ENCODE measurements around the gene SKI. TPM values are rescaled to one million over a fixed set of nuclear protein-coding genes. Genes with fewer than 3 reads are reported as not detected.

SKI gene
- polyA plus RNA-seq, 3 donors, result 0.20 to 6.6 (median 0.25) TPM

DNA sequence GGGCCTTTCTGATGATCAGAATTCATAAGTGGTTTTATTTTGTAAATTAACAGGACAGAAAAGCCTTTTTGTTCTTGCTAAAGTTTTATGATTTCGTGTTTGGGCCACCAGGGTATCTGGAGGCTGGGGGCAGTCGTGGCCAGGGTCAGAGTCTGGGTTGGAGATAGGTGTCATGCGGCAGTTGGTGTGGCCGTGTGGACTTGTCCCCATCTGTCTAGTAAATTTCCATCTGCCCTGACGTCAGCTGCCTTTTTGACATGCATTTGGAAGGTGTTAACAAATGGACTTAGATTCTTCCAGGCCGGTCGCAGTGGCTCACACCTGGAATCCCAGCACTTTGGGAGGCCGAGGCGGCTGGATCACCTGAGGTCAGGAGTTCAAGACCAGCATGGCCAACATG is 56.8 kb downstream of the SKI start:
- Histone ChIP-seq H3K79me2 (ENCODE audit: insufficient read depth, low read length) (peaks cover 21% of the 10 kb centered on the region), H4K20me1 (ENCODE audit: insufficient read depth, low read length) (peaks cover 83% of the 10 kb centered on the region), H3K36me3 (replicated peaks in 1 of 2; ENCODE audit: control insufficient read depth in 1 of 2, insufficient read depth in 2 of 2, low read length in 2 of 2) (no peaks in the 10 kb centered on the region), H2AFZ (ENCODE audit: insufficient read depth, low read depth, low read length, poor library complexity, severe bottlenecking) (no peak overlapping the region), H3K4me3 (replicated peaks in 1 of 3; ENCODE audit: low read depth in 2 of 3, low read length in 3 of 3) (no peak overlapping the region), H3K4me2 (replicated peaks; ENCODE audit: extremely low read depth, low read length, poor library complexity, severe bottlenecking) (no peak overlapping the region), H3K27me3 (ENCODE audit: control insufficient read depth in 2 of 2, insufficient read depth in 2 of 2, low read length in 2 of 2) (peaks cover 0 to 19% of the 10 kb centered on the region in 2 donors), H3K9ac (ENCODE audit: insufficient read depth, low read length, poor library complexity, severe bottlenecking) (no peak overlapping the region), H3K27ac (ENCODE audit: low read depth in 1 of 2, low read length in 2 of 2) (no peak overlapping the region), H3K9me3 (replicated peaks in 1 of 2; ENCODE audit: control insufficient read depth in 1 of 2, insufficient read depth in 1 of 2, low read length in 2 of 2) (peaks cover 0 to under 1% of the 10 kb centered on the region in 2 donors), H3K4me1 (ENCODE audit: control insufficient read depth in 1 of 2, insufficient read depth in 2 of 2, low read length in 2 of 2) (peaks cover 13 to 18% of the 10 kb centered on the region in 2 donors)
- intact Hi-C loops (cut with micrococcal nuclease), result no loop called here
- Mint-ChIP-seq H3K27ac (no peak overlapping the region), H3K36me3 (peaks cover 25 to 28% of the 10 kb centered on the region in 2 donors), H3K9me3 (peaks cover 0 to 9% (median 5%) of the 10 kb centered on the region in 7 donors), H3K27me3 (ENCODE audit: low read depth in 3 of 3) (peaks cover 29 to 35% (median 33%) of the 10 kb centered on the region in 3 donors), H3K4me3 (peak overlapping the region in 1 of 2 donors; percentile 4), H3K4me1 (peaks cover 15% of the 10 kb centered on the region)
- no peak for TF ChIP-seq CTCF (IDR thresholded peaks at IDR 0.05)
- no peak for DNase-seq
- 96% methylated on average over 7 of the region's 9 CpGs for WGBS (ENCODE audit: insufficient coverage)

DNA sequence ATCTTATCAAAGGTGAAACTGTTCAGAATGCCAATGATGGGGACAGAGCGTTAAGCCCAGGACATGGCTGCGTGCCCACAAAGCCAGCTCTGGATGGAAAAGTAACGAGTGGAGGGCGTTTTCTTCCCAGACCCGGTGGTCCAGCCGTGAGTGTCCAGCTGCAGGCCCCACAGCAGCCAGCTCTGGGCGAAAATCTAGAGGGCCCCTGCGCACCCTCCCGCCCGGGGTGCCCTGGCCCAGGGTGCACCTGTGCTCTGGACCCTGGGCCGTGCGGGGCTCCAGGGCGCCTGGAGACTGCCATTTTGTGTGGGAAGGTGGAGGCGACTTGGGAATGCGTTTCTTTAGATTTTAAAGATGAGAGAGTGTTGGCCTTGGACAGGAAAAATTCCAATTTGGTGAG is 58.8 kb downstream of the SKI start:
- Histone ChIP-seq H3K27me3 (ENCODE audit: control insufficient read depth in 2 of 2, insufficient read depth in 2 of 2, low read length in 2 of 2) (peaks cover 0 to 26% of the 10 kb centered on the region in 2 donors), H3K4me2 (replicated peaks; ENCODE audit: extremely low read depth, low read length, poor library complexity, severe bottlenecking) (no peak overlapping the region), H3K9ac (ENCODE audit: insufficient read depth, low read length, poor library complexity, severe bottlenecking) (no peak overlapping the region), H3K4me1 (ENCODE audit: control insufficient read depth in 1 of 2, insufficient read depth in 2 of 2, low read length in 2 of 2) (peaks cover 33 to 38% of the 10 kb centered on the region in 2 donors), H3K9me3 (replicated peaks in 1 of 2; ENCODE audit: control insufficient read depth in 1 of 2, insufficient read depth in 1 of 2, low read length in 2 of 2) (no peaks in the 10 kb centered on the region), H4K20me1 (ENCODE audit: insufficient read depth, low read length) (peaks cover 96% of the 10 kb centered on the region), H3K36me3 (replicated peaks in 1 of 2; ENCODE audit: control insufficient read depth in 1 of 2, insufficient read depth in 2 of 2, low read length in 2 of 2) (no peaks in the 10 kb centered on the region), H3K27ac (ENCODE audit: low read depth in 1 of 2, low read length in 2 of 2) (no peak overlapping the region), H3K79me2 (ENCODE audit: insufficient read depth, low read length) (peaks cover 36% of the 10 kb centered on the region), H3K4me3 (replicated peaks in 1 of 3; ENCODE audit: low read depth in 2 of 3, low read length in 3 of 3) (no peak overlapping the region), H2AFZ (ENCODE audit: insufficient read depth, low read depth, low read length, poor library complexity, severe bottlenecking) (no peak overlapping the region)
- peaks cover 35% of the 10 kb centered on the region for H3K4me1 Mint-ChIP-seq
- H3K9me3 Mint-ChIP-seq, result peaks cover 0 to 5% (median 2%) of the 10 kb centered on the region in 7 donors
- H3K4me3 Mint-ChIP-seq, result peak overlapping the region in 1 of 2 donors; percentile 72
- no peak for TF ChIP-seq CTCF (IDR thresholded peaks at IDR 0.05)
- H3K27ac Mint-ChIP-seq, result no peak overlapping the region
- WGBS (ENCODE audit: insufficient coverage), result 97% methylated on average over 13 of the region's 15 CpGs
- intact Hi-C loops (cut with micrococcal nuclease), result no loop called here
- H3K27me3 Mint-ChIP-seq (ENCODE audit: low read depth in 3 of 3), result peaks cover 35 to 48% (median 37%) of the 10 kb centered on the region in 3 donors
- no peak for DNase-seq
- H3K36me3 Mint-ChIP-seq, result peaks cover 26 to 27% of the 10 kb centered on the region in 2 donors

All from CD14-positive monocyte (primary cell).